Sigmoid colon (tissue), 7 donors: ENCODE results near the gene CELA1. TPM values are rescaled to one million over a fixed set of nuclear protein-coding genes. Genes with fewer than 3 reads are reported as not detected.

Experiments used
- DNase-seq: peaks from one replicate; pipeline ENCODE4 v3.0.0-alpha.2; 2019
- H3K27ac ChIP-seq, 4 donors: fragments of 200-600 bp; sonication (generic); one replicate each; pipeline ENCODE4 v1.5.1; 2016 to 2019; ENCODE audit warnings: mild to moderate bottlenecking in 1 of 4
- H3K27me3 ChIP-seq, 3 donors: fragments of 200-600 bp; sonication (generic); one replicate each; pipeline ENCODE4 v1.5.1; 2019; ENCODE audit warnings: mild to moderate bottlenecking in 1 of 3
- H3K36me3 ChIP-seq, 4 donors: fragments of 200-600 bp; sonication (generic); one replicate each; pipeline ENCODE4 v1.5.1; 2016 to 2019
- H3K4me1 ChIP-seq, 4 donors: fragments of 200-600 bp; sonication (generic); one replicate each; pipeline ENCODE4 v1.5.1; 2017 to 2019
- H3K4me3 ChIP-seq, 4 donors: fragments of 200-600 bp; sonication (generic); one replicate each; pipeline ENCODE4 v1.5.1; 2017 to 2019; ENCODE audit warnings: mild to moderate bottlenecking in 2 of 4, moderate library complexity in 1 of 4
- H3K9me3 ChIP-seq, 4 donors: fragments of 200-600 bp in 3 of 4; sonication (generic) in 3 of 4; one replicate each; pipeline versions ENCODE4 v1.5.1 to v1.6.1; 2013 to 2019
- CTCF ChIP-seq, 4 experiments: fragments of 450-650 bp in 3 of 4; fragments of 200-600 bp in 1 of 4; IDR thresholded peaks; one replicate each; pipeline ENCODE4 v1.5.1; 2016 to 2019; ENCODE audit warnings: antibody characterized with exemption in 4 of 4, mild to moderate bottlenecking in 3 of 4, moderate library complexity in 2 of 4
- EP300 ChIP-seq, 4 donors: sonication (generic); formaldehyde crosslinking; IDR thresholded peaks; one replicate each; pipeline ENCODE4 v1.6.1; 2017; ENCODE audit warnings: antibody characterized with exemption in 4 of 4
- POLR2A ChIP-seq, 2 donors: fragments of 450-650 bp; IDR thresholded peaks; one replicate each; pipeline ENCODE4 v1.6.1; 2016; ENCODE audit warnings: antibody characterized with exemption in 2 of 2, mild to moderate bottlenecking in 2 of 2, moderate library complexity in 2 of 2
- POLR2AphosphoS5 ChIP-seq, 4 donors: sonication (generic); formaldehyde crosslinking; IDR thresholded peaks; one replicate each; pipeline ENCODE4 v1.6.1; 2017; ENCODE audit warnings: antibody characterized with exemption in 4 of 4
- WGBS, 2 donors: extraction: QIAGEN DNeasy Blood & Tissue Kit; methylation state at CpG; one replicate each; pipeline ENCODE4 v1.1.7; 2013; 5-methylcytosine and 5-hydroxymethylcytosine counted together
- intact Hi-C: fragments of 100-400 bp; cut with DNase I; formaldehyde crosslinking; loops from one replicate; pipeline ENCODE4 v1.15.1; 2023
- polyA plus RNA-seq, 3 donors: library from polyadenylated mRNA; stranded (reverse); fragments of 200-250 nt; gene quantifications; one replicate each; pipeline ENCODE4 v1.2.3, GENCODE V29; 2013
- total RNA-seq, 4 donors: library from RNA; depleted of rRNA; stranded (reverse); fragments of >200 nt; gene quantifications; one replicate each; pipeline ENCODE4 v1.1.0, GENCODE V29; 2016
- donor health status: healthy with polysubstance abuse.
- donor health status: Bipolar disorder and iron deficiency.
- donor health status: healthy.

Gene CELA1
- total and polyA plus RNA-seq, 7 donors = not detected

- intact Hi-C loops = no loop called here
- no peaks in the 10 kb centered on the region for H3K36me3 ChIP-seq
- H3K27ac ChIP-seq = peak overlapping the region in 1 of 4 donors; percentile 72
Measured at GRCh38 chr12:51370667-51371066, 24.2 kb upstream of the CELA1 start.

GRCh38 chr12:51369581-51369980 lies 23.1 kb upstream of the CELA1 start:
- 71 to 88% methylated on average over 4 of the region's 4 CpGs for WGBS, 2 donors
- Histone ChIP-seq H3K4me1 (peaks cover 0 to 13% (median 9%) of the 10 kb centered on the region in 4 donors), H3K27ac (no peak overlapping the region)

More at GRCh38 chr12:51370667-51371066, 24.2 kb upstream of the CELA1 start:
- DNase-seq = no peak
- no peaks in the 10 kb centered on the region for H3K27me3 ChIP-seq
- TF ChIP-seq EP300 (IDR thresholded peaks at IDR 0.05) = no peak
- TF ChIP-seq CTCF (IDR thresholded peaks at IDR 0.05) = no peak
- no peak overlapping the region for H3K4me3 ChIP-seq
- 95 to 96% methylated on average over 9 of the region's 9 CpGs for WGBS, 2 donors
- H3K4me1 ChIP-seq = peaks cover 0 to 13% (median 9%) of the 10 kb centered on the region in 4 donors
- no peaks in the 10 kb centered on the region for H3K9me3 ChIP-seq

GRCh38 chr12:51368640-51369517 lies 22.4 kb upstream of the CELA1 start:
- no peak for TF ChIP-seq POLR2AphosphoS5 (IDR thresholded peaks at IDR 0.05)
- TF ChIP-seq CTCF (IDR thresholded peaks at IDR 0.05) = no peak
- no peak for TF ChIP-seq EP300 (IDR thresholded peaks at IDR 0.05)
- no peak for TF ChIP-seq POLR2A (IDR thresholded peaks at IDR 0.05)
- H3K4me1 ChIP-seq = peaks cover 0 to 13% (median 9%) of the 10 kb centered on the region in 4 donors
- no peak overlapping the region for H3K27ac ChIP-seq
- intact Hi-C loops = no loop called here
- no peaks in the 10 kb centered on the region for H3K36me3 ChIP-seq
- no peak overlapping the region for H3K4me3 ChIP-seq
- DNase-seq = no peak
- WGBS, 2 donors = 33 to 39% methylated on average over 17 of the region's 17 CpGs
- no peaks in the 10 kb centered on the region for H3K27me3 ChIP-seq
- no peaks in the 10 kb centered on the region for H3K9me3 ChIP-seq

More at GRCh38 chr12:51369581-51369980, 23.1 kb upstream of the CELA1 start:
- Histone ChIP-seq H3K36me3 (no peaks in the 10 kb centered on the region), H3K9me3 (no peaks in the 10 kb centered on the region), H3K27me3 (no peaks in the 10 kb centered on the region), H3K4me3 (no peak overlapping the region)
- TF ChIP-seq POLR2A (IDR thresholded peaks at IDR 0.05) = no peak
- intact Hi-C loops = no loop called here
- DNase-seq = no peak

- 96% methylated on average over 10 of the region's 10 CpGs for WGBS, 2 donors
- DNase-seq = no peak
- no peaks in the 10 kb centered on the region for H3K36me3 ChIP-seq
- no peak overlapping the region for H3K4me3 ChIP-seq
- intact Hi-C loops = no loop called here
- TF ChIP-seq EP300 (IDR thresholded peaks at IDR 0.05) (no peak), POLR2A (IDR thresholded peaks at IDR 0.05) (no peak), CTCF (IDR thresholded peaks at IDR 0.05) (no peak), POLR2AphosphoS5 (IDR thresholded peaks at IDR 0.05) (no peak)
- H3K27ac ChIP-seq = no peak overlapping the region
- no peaks in the 10 kb centered on the region for H3K27me3 ChIP-seq
- H3K9me3 ChIP-seq = no peaks in the 10 kb centered on the region
- H3K4me1 ChIP-seq = no peaks in the 10 kb centered on the region
Measured at GRCh38 chr12:51365276-51365675, 18.8 kb upstream of the CELA1 start.

GRCh38 chr12:51364001-51364400 lies 17.5 kb upstream of the CELA1 start:
- intact Hi-C loops = no loop called here
- Histone ChIP-seq H3K4me3 (no peak overlapping the region), H3K36me3 (no peaks in the 10 kb centered on the region), H3K9me3 (no peaks in the 10 kb centered on the region), H3K4me1 (no peaks in the 10 kb centered on the region), H3K27me3 (no peaks in the 10 kb centered on the region), H3K27ac (no peak overlapping the region)
- WGBS, 2 donors = 89% methylated on average over 11 of the region's 11 CpGs
- no peak for DNase-seq
- TF ChIP-seq EP300 (IDR thresholded peaks at IDR 0.05) = no peak
- TF ChIP-seq CTCF (IDR thresholded peaks at IDR 0.05) = no peak
- TF ChIP-seq POLR2AphosphoS5 (IDR thresholded peaks at IDR 0.05) = no peak
- TF ChIP-seq POLR2A (IDR thresholded peaks at IDR 0.05) = no peak
